ENCODE measurements around the gene CIB2. TPM values are rescaled to one million over a fixed set of nuclear protein-coding genes. Genes with fewer than 3 reads are reported as not detected.

CIB2 gene
- total and polyA plus RNA-seq, 2 donors (not counting 1 experiment from before 2014, with no cell fraction given): 0.97 to 3.2 TPM

DNA sequence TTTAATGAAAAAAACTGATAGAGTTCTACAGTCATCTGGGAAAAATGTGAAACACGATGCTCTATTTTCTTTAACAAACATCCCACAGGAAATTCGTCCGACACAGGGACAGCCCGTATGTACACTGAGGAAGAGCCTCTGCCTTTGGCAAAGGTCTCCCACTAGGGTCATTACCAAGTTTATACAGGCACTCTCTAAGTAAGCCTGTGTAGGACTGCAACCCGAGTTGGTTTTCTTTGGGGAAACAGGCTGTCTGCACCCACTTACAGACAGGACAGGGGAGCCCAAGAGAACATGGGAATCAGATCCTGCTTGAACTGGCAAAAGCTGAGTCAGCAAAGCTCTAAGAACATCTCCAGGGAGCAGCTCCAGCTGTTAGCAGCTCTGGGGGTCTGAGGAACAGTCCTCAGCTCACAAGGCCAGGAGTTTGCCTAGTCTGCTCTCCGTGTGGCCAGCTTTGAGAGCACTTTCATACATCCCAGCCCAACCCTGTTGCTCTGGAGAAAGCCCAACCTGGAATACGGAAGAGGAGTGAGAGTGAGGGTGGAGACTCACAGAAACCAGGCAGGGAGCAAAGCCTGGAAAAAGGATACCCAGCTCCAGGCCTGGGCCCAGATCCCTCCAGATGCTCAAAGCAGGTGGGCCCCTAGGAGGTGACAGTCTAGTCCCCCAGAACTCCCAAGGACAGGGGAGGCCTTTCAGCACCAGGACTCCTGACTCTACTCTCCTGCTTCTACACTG lies 55.6 kb downstream of the CIB2 start:
- Histone ChIP-seq H2AFZ (ENCODE audit: insufficient read depth, low read depth, low read length, poor library complexity, severe bottlenecking) (no peak overlapping the region), H3K36me3 (replicated peaks in 1 of 2; ENCODE audit: control extremely low read depth in 1 of 2, control insufficient read depth in 1 of 2, extremely low read depth in 1 of 2, insufficient read depth in 2 of 2, low read length in 1 of 2) (no peaks in the 10 kb centered on the region), H3K4me3 (ENCODE audit: control extremely low read depth in 1 of 5, extremely low read depth in 1 of 5, insufficient read depth in 1 of 5, low read depth in 2 of 5, low read length in 4 of 5) (no peak overlapping the region), H4K20me1 (ENCODE audit: control insufficient read depth, insufficient read depth, low read length, poor library complexity, severe bottlenecking) (peaks cover 4% of the 10 kb centered on the region), H3K27ac (ENCODE audit: low read length in 2 of 2) (no peak overlapping the region), H3K9me3 (ENCODE audit: control extremely low read depth in 1 of 3, control insufficient read depth in 2 of 3, insufficient read depth in 1 of 3, low read length in 2 of 3) (no peaks in the 10 kb centered on the region), H3K4me1 (ENCODE audit: control insufficient read depth in 2 of 2, insufficient read depth in 2 of 2, low read length in 2 of 2) (peaks cover 17 to 22% of the 10 kb centered on the region in 2 donors), H3K79me2 (ENCODE audit: control insufficient read depth, insufficient read depth, low read length) (peaks cover 34% of the 10 kb centered on the region), H3K27me3 (replicated peaks in 1 of 4; ENCODE audit: control extremely low read depth in 1 of 4, control insufficient read depth in 3 of 4, insufficient read depth in 4 of 4, low read length in 3 of 4) (no peaks in the 10 kb centered on the region), H3K4me2 (replicated peaks; ENCODE audit: low read depth, low read length, poor library complexity, severe bottlenecking) (peak overlapping the region; percentile 96), H3K9ac (ENCODE audit: low read length) (no peak overlapping the region)
- Mint-ChIP-seq H3K9me3 (ENCODE audit: insufficient read depth) (no peaks in the 10 kb centered on the region), H3K27ac (no peak overlapping the region), H3K4me1 (peaks cover 29% of the 10 kb centered on the region), H3K27me3 (no peaks in the 10 kb centered on the region), H3K4me3 (peak overlapping the region; percentile 73)
- intact Hi-C loops (cut with micrococcal nuclease): loop anchor here (2.0 to 5.0 kb wide), 3 partner anchors 19 to 888 kb away; no protein-coding TSS in a partner anchor
- WGBS (ENCODE audit: insufficient coverage): 72% methylated on average over 5 of the region's 7 CpGs
- TF ChIP-seq EZH2 (IDR thresholded peaks at IDR 0.05; ENCODE audit: borderline replicate concordance, insufficient read depth, low read depth, low read length, poor library complexity, severe bottlenecking): no peak
- TF ChIP-seq, protein P1, sequence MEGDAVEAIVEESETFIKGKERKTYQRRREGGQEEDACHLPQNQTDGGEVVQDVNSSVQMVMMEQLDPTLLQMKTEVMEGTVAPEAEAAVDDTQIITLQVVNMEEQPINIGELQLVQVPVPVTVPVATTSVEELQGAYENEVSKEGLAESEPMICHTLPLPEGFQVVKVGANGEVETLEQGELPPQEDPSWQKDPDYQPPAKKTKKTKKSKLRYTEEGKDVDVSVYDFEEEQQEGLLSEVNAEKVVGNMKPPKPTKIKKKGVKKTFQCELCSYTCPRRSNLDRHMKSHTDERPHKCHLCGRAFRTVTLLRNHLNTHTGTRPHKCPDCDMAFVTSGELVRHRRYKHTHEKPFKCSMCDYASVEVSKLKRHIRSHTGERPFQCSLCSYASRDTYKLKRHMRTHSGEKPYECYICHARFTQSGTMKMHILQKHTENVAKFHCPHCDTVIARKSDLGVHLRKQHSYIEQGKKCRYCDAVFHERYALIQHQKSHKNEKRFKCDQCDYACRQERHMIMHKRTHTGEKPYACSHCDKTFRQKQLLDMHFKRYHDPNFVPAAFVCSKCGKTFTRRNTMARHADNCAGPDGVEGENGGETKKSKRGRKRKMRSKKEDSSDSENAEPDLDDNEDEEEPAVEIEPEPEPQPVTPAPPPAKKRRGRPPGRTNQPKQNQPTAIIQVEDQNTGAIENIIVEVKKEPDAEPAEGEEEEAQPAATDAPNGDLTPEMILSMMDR (IDR thresholded peaks at IDR 0.05): no peak
- ATAC-seq (ENCODE audit: low read depth) (no peak), DNase-seq (no peak)
- POLR2A ChIA-PET: interaction anchor here (0.5 kb wide), 2 partner anchors 28 to 39 kb away, joined by 3 read pairs; no protein-coding TSS in a partner anchor
- CTCF ChIA-PET: interaction anchor here (1.1 to 1.3 kb wide), 2 partner anchors 16 to 33 kb away, joined by 4 to 7 read pairs; no protein-coding TSS in a partner anchor
